T-helper 1 cell treated with Interleukin-12 subunit alpha and Interleukin-12 subunit beta and Interleukin-4 antibody, amounts not matched to agents 30 ng/mL and 1 ng/mL, for 36 hours (primary cell): ENCODE data around the gene CHMP1A. TPM values are rescaled to one million over a fixed set of nuclear protein-coding genes. Genes with fewer than 3 reads are reported as not detected.
"Not testable (repeated sequence)": the region's sequence is repeated elsewhere in the genome, so short reads cannot be mapped to it uniquely, and the experiment has no call there.

Source experiments
- intact Hi-C: fragments of 100-400 bp; cut with micrococcal nuclease; formaldehyde crosslinking; loops from one replicate; pipeline ENCODE4 v1.15.1; 2024
- total RNA-seq: library from RNA; stranded (reverse); gene quantifications from 2 replicates; pipeline ENCODE4 v1.2.3, GENCODE V29; 2022

The CHMP1A gene
- total RNA-seq, 1 donor from 2014 or later = 96.3 TPM

GRCh38 chr16:89693289-89693731, 35.8 kb upstream of the CHMP1A start:
- intact Hi-C loops = no loop called here

GRCh38 chr16:89691986-89692569, 34.6 kb upstream of the CHMP1A start:
- intact Hi-C loops = no loop called here

GRCh38 chr16:89691231-89691985, 33.9 kb upstream of the CHMP1A start:
- intact Hi-C loops = no loop called here

DNA sequence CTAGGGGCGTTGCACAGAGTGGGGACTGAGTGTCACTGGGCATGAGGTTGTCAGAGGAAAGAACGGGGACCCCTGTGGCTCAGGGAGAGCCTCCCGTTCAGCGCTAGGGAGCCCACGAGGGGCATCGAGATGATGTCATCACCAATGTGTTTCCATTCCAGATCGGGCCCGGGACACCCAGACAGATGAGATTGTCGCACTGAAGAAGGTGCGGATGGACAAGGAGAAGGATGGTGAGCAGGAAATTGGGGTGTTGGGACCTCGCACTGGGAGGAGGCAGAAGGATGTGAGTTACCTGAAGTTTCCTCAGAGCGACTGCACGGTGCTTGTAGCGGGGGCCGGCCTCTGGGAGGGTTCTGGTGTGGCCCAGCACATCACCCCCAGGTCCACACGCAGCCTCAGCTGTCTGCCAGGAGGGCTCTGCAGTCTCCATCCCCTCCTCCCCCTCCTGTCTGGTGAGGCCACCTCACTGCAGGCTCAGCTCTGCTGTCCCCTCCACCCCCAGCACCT, 32.9 kb upstream of the CHMP1A start:
- intact Hi-C loops = no loop called here

DNA sequence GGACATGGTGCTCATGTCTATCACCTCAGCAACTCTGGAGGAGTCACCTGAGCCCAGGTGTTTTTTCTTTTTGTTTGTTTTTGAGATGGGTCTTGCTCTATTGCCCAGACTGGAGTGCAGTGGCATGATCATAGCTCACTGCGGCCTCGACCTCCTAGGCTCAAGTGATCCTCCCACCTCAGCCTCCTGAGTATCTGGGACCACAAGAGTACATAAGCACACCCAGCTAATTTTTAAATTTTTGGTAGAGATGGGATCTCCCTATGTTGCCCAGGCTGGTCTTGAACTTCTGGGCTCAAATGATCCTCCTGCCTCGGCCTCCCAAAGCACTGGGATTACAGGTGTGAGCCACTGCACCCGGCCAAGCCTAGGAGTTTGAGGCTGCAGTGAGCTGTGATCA, 32.1 kb upstream of the CHMP1A start:
- intact Hi-C loops = not testable (repeated sequence)

DNA sequence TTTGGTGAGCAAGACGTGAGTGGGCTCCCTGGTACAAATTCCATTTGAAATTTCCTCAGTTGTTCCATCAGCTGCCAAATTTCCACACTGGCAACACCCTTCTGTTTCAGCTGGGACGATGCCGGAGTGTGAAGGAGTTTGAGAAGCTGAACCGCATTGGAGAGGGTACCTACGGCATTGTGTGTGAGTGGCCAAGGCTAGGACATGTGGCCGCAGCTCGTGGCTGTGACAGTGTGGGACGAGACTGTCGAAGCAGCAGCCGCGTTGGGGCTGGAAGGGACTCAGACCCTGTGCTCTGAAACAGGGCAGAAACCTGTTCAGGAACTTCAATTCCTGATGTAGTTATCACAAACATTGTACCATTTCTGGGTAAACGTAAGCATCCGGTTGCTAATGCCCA, 31.6 kb upstream of the CHMP1A start:
- intact Hi-C loops = no loop called here

DNA sequence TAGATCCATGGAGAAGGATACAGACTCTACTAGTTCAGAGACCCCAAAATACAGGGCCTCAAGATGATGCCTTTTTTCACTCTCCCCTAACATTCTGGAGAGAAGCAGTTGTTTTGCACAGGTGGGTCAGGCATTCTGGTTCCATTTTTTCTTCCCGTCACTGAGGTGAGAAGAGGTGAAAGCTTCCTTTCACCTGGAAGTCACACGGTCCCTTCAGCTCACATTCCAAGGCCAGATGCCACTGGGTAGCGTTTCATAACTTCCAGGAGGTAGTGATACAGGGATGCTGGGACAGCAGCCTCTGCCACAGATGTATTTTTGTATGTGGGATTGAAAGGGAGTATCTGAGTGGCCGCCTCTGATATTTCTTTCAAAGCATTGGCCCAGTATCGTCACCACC, 30.9 kb upstream of the CHMP1A start:
- intact Hi-C loops = no loop called here

DNA sequence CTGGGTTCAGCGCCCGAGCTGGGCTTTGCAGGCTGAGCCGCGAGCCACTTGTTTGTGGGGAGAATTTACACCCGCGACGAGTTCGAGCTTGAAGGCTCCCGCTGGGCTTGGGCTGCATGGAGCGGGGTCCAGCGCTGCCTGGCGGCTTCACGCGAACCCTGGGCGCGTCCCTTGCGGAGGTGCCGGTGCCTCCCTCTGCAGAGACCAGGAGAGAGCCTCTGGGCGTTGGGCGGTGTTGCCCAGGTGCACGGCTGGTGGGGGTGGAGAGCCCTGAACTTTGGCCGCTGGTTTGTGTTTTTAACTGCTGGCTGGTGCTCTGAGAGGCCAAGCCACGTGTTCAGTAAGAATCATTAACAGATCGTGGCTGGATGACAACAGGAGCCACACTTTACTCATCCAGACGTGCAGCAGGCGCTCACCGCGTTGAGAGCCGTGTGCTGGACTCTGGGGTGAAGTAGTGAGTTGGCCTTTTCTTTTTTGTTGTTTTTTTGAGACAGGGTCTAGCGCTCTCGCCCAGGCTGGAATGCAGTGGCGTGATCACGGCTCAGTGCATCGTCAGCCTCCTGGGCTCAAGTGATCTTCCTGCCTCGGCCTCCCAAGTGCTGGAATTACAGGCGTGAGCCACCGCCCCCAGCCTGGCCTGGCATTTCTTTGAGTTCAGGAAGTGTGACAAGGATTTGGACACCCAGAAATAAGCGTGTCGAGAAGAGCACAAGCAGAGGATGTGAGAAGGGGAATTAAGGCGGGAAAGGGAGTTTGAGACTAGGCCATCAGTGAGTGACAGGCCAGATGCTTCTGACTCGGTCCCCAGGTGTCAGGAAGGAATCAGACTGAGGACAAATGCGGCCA, 29.8 kb upstream of the CHMP1A start:
- intact Hi-C loops = no loop called here

DNA sequence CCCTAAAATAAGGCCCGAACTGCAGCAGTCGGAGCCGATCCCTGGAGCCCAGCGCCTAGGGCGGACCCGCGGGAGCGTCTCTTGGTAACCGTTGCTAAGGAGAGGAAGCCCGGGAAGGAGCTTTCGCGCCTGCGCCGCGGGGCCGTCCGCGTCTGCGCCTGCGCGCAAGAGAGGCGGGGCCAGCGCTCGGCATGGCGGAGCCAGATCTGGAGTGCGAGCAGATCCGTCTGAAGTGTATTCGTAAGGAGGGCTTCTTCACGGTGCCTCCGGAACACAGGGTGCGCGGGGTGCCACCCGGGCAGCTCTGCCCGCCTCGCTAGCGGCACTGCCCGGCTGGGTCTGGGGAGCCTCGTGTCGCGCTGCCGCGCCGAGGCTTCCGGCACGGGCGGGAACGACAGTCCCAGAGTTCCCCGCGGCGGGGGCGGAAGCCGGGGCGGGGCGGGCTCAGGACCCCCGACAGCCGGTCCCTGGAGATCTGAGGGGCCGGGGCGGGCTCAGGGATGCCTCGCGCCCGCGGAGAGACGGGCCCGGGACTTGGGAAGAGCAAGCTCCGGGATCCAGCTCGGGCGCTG, 29.1 kb upstream of the CHMP1A start, which contains the start of gene CDK10:
Gene CDK10, plus strand, starts transcription at position 170 of the 572 bp plus-strand sequence. Its CDS starts 22 bp downstream, at position 192.
- intact Hi-C loops = loop anchor here (1.0 kb wide), 3 partner anchors 14 to 37 kb away; no protein-coding TSS in a partner anchor

- intact Hi-C loops = loop anchor here (1.0 kb wide), 3 partner anchors 14 to 37 kb away; no protein-coding TSS in a partner anchor
These were observed 28.4 kb upstream of the CHMP1A start for GRCh38 chr16:89685916-89686315.

DNA sequence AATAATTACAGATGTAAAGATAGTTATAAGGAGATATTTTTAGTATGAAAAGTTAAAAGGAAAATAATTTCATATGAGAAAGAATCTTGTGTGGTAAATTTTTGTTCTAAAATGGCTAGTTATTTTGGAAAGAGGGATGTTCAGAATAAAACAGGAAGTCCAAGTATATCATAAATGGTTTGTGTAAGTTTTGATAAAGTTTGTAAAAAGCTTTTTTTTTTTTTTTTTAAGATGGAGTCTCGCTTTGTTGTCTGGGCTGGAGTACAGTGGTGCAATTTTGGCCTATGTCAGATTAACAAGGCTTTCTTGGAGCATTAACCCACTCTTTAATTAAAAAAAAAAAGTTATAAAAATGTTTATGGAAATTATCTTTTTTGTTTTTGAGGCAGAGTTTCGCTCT, 20.8 kb upstream of the CHMP1A start:
- intact Hi-C loops = no loop called here

- intact Hi-C loops = no loop called here
These were observed 14.9 kb upstream of the CHMP1A start for GRCh38 chr16:89672177-89672941.

GRCh38 chr16:89671565-89671964, 14.1 kb upstream of the CHMP1A start:
- intact Hi-C loops = not testable (repeated sequence)

DNA sequence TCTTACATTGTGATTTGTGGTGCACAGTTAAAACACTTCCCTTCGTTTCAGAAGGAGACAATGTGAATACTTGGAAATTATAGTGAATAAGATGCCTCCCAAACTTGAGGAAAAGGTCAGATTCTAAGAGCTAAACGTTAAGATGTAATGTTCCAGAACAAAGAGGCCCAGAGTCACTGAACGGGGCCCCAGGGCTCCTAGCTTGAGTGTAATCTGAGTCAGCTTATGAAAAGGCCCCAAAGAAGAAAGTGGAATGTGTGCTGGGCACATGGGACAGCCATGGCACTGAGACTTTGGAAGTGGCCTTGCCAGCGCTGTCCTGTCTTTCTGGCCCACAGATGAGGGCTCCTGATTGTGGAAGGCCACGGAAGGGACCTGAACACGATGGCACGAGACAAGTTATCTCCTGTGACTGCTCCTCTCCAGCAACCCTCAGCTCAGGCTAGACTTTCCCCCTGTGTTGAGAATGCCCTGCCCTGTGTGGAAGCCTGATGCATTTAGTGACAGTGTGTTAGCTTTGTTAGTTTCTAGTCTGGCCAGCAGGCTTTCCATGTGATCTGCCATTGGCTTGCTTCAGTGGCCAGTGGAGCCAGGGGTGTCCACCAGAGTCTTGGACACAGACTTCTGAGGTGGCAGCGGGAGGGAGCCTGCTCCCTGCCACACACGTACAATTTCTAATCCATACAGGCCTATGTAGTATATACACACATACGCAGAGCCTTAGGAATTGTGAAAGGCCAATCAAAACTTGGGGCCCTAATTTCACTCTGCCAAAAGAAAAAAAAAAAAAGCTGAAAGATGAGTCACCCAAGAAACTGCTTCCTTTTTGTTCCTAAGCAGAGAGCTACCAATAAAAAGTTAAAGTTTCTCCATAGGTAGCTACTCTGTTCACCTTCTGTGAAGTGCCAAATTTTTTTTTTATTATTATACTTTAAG, 13.3 kb upstream of the CHMP1A start:
- intact Hi-C loops = no loop called here

- intact Hi-C loops = no loop called here
These were observed 12.2 kb upstream of the CHMP1A start for GRCh38 chr16:89669755-89670154.

- intact Hi-C loops = no loop called here
These were observed 11.3 kb upstream of the CHMP1A start for GRCh38 chr16:89668790-89669158.

DNA sequence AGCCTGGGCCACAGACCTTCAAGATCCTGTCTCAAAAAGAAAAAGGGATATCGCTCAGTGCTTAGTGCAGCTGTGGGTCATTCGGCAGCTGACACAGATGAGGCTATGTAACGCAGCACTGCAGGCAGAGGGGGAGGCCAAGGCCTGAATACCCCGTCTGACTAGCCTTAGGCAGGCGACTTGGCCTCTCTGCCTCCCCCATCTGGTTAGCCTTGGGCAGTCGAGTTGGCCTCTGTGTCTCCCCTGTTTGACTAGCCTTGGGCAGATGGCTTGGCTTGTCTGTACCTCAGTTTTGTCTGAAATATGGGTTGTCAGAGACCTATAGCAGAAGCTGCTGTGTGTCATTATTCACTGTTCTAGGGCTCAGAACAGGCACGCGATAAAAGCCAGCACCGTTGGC, 10.1 kb upstream of the CHMP1A start:
- intact Hi-C loops = loop anchor here (1.0 kb wide), 1 partner anchor 93 kb away; no protein-coding TSS in a partner anchor

GRCh38 chr16:89667000-89667399, 9.5 kb upstream of the CHMP1A start:
- intact Hi-C loops = loop anchor here (1.0 kb wide), 1 partner anchor 93 kb away; no protein-coding TSS in a partner anchor

DNA sequence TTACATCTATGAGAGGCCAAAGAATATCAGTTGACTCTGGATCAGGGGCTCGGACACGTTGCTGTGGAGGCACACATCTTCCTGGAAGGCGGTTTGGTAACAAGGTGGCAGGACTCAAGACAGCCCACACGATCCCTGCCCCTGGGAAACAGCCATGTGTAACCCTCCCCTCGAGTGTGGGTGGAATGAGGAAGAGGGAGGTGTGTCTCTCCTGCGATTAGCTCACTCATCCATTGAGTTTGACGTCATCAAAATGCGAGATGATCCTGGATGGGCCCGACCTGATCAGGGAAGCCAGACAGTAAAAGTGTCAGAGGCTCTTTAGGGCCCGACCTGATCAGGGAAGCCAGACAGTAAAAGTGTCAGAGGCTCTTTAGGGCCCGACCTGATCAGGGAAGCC, 6.7 kb upstream of the CHMP1A start:
- intact Hi-C loops = not testable (repeated sequence)
